Liver (tissue), 9 donors: ENCODE results near the gene SLC25A19. TPM values are rescaled to one million over a fixed set of nuclear protein-coding genes. Genes with fewer than 3 reads are reported as not detected.

ENCODE experiments used
- DNase-seq: peaks from one replicate; pipeline ENCODE4 v3.0.0-alpha.2; 2017; ENCODE audit warnings: low spot score
- H3K27ac ChIP-seq, 2 donors: one replicate each; pipeline ENCODE4 v1.7.0; 2013; ENCODE audit warnings: inconsistent platforms in 2 of 2, low read length in 2 of 2, control low read depth in 1 of 2, low read depth in 1 of 2, mild to moderate bottlenecking in 1 of 2
- H3K27me3 ChIP-seq, 4 donors: one replicate each; pipeline versions ENCODE4 v1.6.1 to v1.7.0; 2013; ENCODE audit warnings: low read length in 3 of 4, inconsistent platforms in 1 of 4, mild to moderate bottlenecking in 1 of 4, moderate library complexity in 1 of 4; ENCODE audit not compliant: control insufficient read depth in 4 of 4, insufficient read depth in 4 of 4
- H3K36me3 ChIP-seq, 4 donors: one replicate each; pipeline versions ENCODE4 v1.6.1 to v1.7.0; 2013; ENCODE audit warnings: low read length in 3 of 4, mild to moderate bottlenecking in 3 of 4, low read depth in 1 of 4, moderate library complexity in 1 of 4; ENCODE audit not compliant: control insufficient read depth in 4 of 4, insufficient read depth in 3 of 4
- H3K4me1 ChIP-seq, 4 donors: one replicate each; pipeline versions ENCODE4 v1.6.1 to v1.7.0; 2013; ENCODE audit warnings: low read length in 3 of 4, mild to moderate bottlenecking in 3 of 4, moderate library complexity in 1 of 4; ENCODE audit not compliant: control insufficient read depth in 4 of 4, insufficient read depth in 4 of 4
- H3K4me3 ChIP-seq, 3 donors: one replicate each; pipeline versions ENCODE4 v1.6.1 to v1.7.0; 2013; ENCODE audit warnings: low read length in 3 of 3, control low read depth in 1 of 3, low read depth in 1 of 3, mild to moderate bottlenecking in 1 of 3
- H3K9ac ChIP-seq, 2 donors: one replicate each; pipeline ENCODE4 v1.7.0; 2013; ENCODE audit warnings: low read length in 2 of 2, mild to moderate bottlenecking in 2 of 2, moderate library complexity in 2 of 2, control low read depth in 1 of 2, low read depth in 1 of 2
- H3K9me3 ChIP-seq, 4 donors: one replicate each; pipeline versions ENCODE4 v1.6.1 to v1.7.0; 2013; ENCODE audit warnings: low read length in 3 of 4; ENCODE audit not compliant: control insufficient read depth in 4 of 4
- ATF3 ChIP-seq: IDR thresholded peaks from 2 replicates; pipeline ENCODE4 v1.6.1; 2016; ENCODE audit warnings: antibody characterized with exemption
- EGR1 ChIP-seq, 2 donors: IDR thresholded peaks; 2 replicates each; pipeline ENCODE4 v1.6.1; 2016 to 2018; ENCODE audit warnings: antibody characterized with exemption in 2 of 2, low read depth in 2 of 2
- FOXA1 ChIP-seq: IDR thresholded peaks from 2 replicates; pipeline ENCODE4 v1.6.1; 2016; ENCODE audit warnings: antibody characterized with exemption
- FOXA2 ChIP-seq: IDR thresholded peaks from 2 replicates; pipeline ENCODE4 v1.6.1; 2016; ENCODE audit warnings: antibody characterized with exemption
- HNF4A ChIP-seq, 2 donors: conservative IDR thresholded peaks; 2 replicates each; pipeline ENCODE4 v1.6.1; 2016; ENCODE audit warnings: antibody characterized with exemption in 2 of 2, mild to moderate bottlenecking in 2 of 2
- HNF4G ChIP-seq: IDR thresholded peaks from 2 replicates; pipeline ENCODE4 v1.6.1; 2016; ENCODE audit warnings: antibody characterized with exemption
- JUND ChIP-seq, 2 donors: IDR thresholded peaks; 2 replicates each; pipeline ENCODE4 v1.6.1; 2016; ENCODE audit warnings: antibody characterized with exemption in 2 of 2
- NR2F2 ChIP-seq: IDR thresholded peaks from 2 replicates; pipeline ENCODE4 v1.6.1; 2016; ENCODE audit warnings: antibody characterized with exemption
- RAD21 ChIP-seq, 2 donors: IDR thresholded peaks; 2 replicates each; pipeline ENCODE4 v1.6.1; 2016; ENCODE audit warnings: antibody characterized with exemption in 2 of 2, mild to moderate bottlenecking in 2 of 2
- TAF1 ChIP-seq: conservative IDR thresholded peaks from 2 replicates; pipeline ENCODE4 v1.6.1; 2016; ENCODE audit warnings: antibody characterized with exemption, mild to moderate bottlenecking
- YY1 ChIP-seq: IDR thresholded peaks from 2 replicates; pipeline ENCODE4 v1.6.1; 2016; ENCODE audit warnings: antibody characterized with exemption, mild to moderate bottlenecking
- WGBS: extraction: QIAGEN DNeasy Blood & Tissue Kit; methylation state at CpG from one replicate; pipeline ENCODE4 v1.1.7; 2013; 5-methylcytosine and 5-hydroxymethylcytosine counted together
- polyA plus RNA-seq, 2 donors: library from polyadenylated mRNA; stranded (reverse) in 1 of 2; unstranded in 1 of 2; fragments of 200-250 nt in 1 of 2; fragments of >200 nt in 1 of 2; fragmentation: Nextera tagmentation in 1 of 2; extraction: Ambion mirVana in 1 of 2; gene quantifications; one replicate each; pipeline versions ENCODE4 v1.2.1 to v1.2.3, GENCODE V29; 2013 to 2015
- total RNA-seq, 2 donors: library from RNA; depleted of rRNA; stranded (reverse); fragments of >200 nt; gene quantifications; one replicate each; pipeline ENCODE4 v1.2.3, GENCODE V29; 2014
- TF ChIP-seq, protein P1 (sequence below): IDR thresholded peaks from 2 replicates; pipeline ENCODE4 v1.6.1; 2016; ENCODE audit warnings: antibody characterized with exemption, mild to moderate bottlenecking
- TF ChIP-seq, protein P2 (sequence below): fragments of 150-350 bp; IDR thresholded peaks from 2 replicates; pipeline ENCODE4 v1.5.1; 2017; ENCODE audit warnings: improper control_type of control experiment, low read depth, low read length; ENCODE audit not compliant: missing input control
- TF ChIP-seq, protein P3 (sequence below): IDR thresholded peaks from 2 replicates; pipeline ENCODE4 v1.6.1; 2016; ENCODE audit warnings: antibody characterized with exemption
- donor health status: healthy.
- donor health status: healthy.
- donor health status: healthy.
- donor health status: healthy.
- donor health status: healthy.

SLC25A19 gene
- total and polyA plus RNA-seq, 4 donors, result 4.7 to 9.5 (median 6.6) TPM

DNA sequence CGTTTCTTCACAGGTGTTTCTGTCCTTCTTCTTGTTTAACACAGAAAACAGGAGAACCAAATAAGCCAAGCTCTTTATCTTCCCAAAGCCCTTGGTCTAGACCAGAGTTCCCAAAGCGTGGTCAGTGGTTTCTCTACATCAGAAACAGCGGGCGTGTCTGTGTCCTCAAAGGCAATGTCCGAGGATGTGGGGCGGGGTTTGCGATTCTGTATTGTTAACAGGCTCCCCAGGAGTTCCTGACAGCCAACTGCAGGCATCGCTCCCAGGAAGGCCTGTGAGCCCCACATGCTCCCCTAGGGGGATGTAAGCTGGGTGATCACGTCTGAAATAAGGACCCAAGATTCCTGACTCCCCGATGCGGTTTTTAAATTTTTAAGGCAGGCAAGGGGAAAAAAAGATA, 28.4 kb upstream of the SLC25A19 start (continued):
- TF ChIP-seq, protein P1, sequence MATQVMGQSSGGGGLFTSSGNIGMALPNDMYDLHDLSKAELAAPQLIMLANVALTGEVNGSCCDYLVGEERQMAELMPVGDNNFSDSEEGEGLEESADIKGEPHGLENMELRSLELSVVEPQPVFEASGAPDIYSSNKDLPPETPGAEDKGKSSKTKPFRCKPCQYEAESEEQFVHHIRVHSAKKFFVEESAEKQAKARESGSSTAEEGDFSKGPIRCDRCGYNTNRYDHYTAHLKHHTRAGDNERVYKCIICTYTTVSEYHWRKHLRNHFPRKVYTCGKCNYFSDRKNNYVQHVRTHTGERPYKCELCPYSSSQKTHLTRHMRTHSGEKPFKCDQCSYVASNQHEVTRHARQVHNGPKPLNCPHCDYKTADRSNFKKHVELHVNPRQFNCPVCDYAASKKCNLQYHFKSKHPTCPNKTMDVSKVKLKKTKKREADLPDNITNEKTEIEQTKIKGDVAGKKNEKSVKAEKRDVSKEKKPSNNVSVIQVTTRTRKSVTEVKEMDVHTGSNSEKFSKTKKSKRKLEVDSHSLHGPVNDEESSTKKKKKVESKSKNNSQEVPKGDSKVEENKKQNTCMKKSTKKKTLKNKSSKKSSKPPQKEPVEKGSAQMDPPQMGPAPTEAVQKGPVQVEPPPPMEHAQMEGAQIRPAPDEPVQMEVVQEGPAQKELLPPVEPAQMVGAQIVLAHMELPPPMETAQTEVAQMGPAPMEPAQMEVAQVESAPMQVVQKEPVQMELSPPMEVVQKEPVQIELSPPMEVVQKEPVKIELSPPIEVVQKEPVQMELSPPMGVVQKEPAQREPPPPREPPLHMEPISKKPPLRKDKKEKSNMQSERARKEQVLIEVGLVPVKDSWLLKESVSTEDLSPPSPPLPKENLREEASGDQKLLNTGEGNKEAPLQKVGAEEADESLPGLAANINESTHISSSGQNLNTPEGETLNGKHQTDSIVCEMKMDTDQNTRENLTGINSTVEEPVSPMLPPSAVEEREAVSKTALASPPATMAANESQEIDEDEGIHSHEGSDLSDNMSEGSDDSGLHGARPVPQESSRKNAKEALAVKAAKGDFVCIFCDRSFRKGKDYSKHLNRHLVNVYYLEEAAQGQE, result no peak

- TF ChIP-seq, protein P1, result no peak
- TF ChIP-seq EGR1 (IDR thresholded peaks at IDR 0.05; ENCODE audit: low read depth in 2 of 2), result no peak
- TF ChIP-seq YY1, result no peak
- no peak for TF ChIP-seq JUND (IDR thresholded peaks at IDR 0.05)
- no peak for TF ChIP-seq HNF4A (conservative IDR thresholded peaks at IDR 0.05)
- no peak for TF ChIP-seq ATF3
- TF ChIP-seq, protein P2, sequence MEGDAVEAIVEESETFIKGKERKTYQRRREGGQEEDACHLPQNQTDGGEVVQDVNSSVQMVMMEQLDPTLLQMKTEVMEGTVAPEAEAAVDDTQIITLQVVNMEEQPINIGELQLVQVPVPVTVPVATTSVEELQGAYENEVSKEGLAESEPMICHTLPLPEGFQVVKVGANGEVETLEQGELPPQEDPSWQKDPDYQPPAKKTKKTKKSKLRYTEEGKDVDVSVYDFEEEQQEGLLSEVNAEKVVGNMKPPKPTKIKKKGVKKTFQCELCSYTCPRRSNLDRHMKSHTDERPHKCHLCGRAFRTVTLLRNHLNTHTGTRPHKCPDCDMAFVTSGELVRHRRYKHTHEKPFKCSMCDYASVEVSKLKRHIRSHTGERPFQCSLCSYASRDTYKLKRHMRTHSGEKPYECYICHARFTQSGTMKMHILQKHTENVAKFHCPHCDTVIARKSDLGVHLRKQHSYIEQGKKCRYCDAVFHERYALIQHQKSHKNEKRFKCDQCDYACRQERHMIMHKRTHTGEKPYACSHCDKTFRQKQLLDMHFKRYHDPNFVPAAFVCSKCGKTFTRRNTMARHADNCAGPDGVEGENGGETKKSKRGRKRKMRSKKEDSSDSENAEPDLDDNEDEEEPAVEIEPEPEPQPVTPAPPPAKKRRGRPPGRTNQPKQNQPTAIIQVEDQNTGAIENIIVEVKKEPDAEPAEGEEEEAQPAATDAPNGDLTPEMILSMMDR, result no peak
- Histone ChIP-seq H3K4me1 (peaks cover 0 to 12% (median 5%) of the 10 kb centered on the region in 4 donors), H3K9me3 (no peaks in the 10 kb centered on the region), H3K36me3 (peaks cover 1 to 24% (median 10%) of the 10 kb centered on the region in 4 donors), H3K27me3 (no peaks in the 10 kb centered on the region), H3K27ac (no peak overlapping the region), H3K9ac (no peak overlapping the region), H3K4me3 (no peak overlapping the region)
- WGBS, result 89% methylated on average over 5 of the region's 5 CpGs
- DNase-seq, result no peak
Observed at GRCh38 chr17:75316253-75316652, 27.0 kb upstream of the SLC25A19 start.

DNA sequence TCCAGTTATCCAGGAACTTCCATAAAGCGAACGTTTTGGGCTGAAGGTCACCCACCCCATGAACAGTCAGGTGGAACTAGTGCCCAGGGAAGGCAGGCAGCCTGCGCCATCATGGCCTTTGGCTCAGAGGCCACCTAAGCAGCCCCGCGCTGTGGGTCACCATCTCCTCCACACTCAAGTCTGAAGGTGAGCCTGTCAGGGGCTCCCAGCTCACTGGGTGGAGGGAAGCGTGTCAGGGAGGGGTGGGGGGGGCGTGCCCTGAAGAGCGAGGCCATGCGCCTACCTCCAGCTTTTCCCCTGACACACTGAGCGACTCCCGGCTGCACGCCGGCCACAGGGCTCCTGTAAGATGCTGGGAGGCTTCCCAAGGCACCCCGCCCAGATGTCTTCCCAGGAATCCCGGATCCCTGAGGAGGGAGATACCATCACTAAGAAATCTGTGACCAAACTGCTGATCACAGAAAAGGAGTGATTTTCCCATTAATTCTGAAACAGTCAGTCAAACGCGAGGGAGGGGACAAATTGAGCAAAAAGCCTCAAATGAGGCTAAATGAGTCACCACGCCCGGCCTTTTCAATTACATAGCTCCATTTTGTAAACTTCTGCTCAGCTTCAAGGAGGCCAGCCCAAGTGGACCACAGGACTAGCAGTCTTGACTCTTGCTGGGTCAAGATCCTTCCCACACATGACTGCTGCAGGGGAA, 26.5 kb upstream of the SLC25A19 start:
- no peaks in the 10 kb centered on the region for H3K27me3 ChIP-seq
- H3K27ac ChIP-seq, result no peak overlapping the region
- peaks cover 1 to 21% (median 8%) of the 10 kb centered on the region in 4 donors for H3K36me3 ChIP-seq
- H3K9me3 ChIP-seq, result no peaks in the 10 kb centered on the region
- H3K9ac ChIP-seq, result no peak overlapping the region
- no peak for DNase-seq
- H3K4me3 ChIP-seq, result no peak overlapping the region
- 85% methylated on average over 19 of the region's 19 CpGs for WGBS
- H3K4me1 ChIP-seq, result peaks cover 0 to 12% (median 5%) of the 10 kb centered on the region in 4 donors
- TF ChIP-seq FOXA2 (no peak), FOXA1 (no peak), TAF1 (no peak), RAD21 (IDR thresholded peaks at IDR 0.05) (no peak), ATF3 (no peak), NR2F2 (no peak), HNF4G (no peak), EGR1 (IDR thresholded peaks at IDR 0.05; ENCODE audit: low read depth in 2 of 2) (no peak)
- TF ChIP-seq, protein P3, sequence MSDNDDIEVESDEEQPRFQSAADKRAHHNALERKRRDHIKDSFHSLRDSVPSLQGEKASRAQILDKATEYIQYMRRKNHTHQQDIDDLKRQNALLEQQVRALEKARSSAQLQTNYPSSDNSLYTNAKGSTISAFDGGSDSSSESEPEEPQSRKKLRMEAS, result no peak
- TF ChIP-seq, protein P2, result no peak
